Adrenal gland (tissue), 12 donors: ENCODE measurements around the gene STIL. TPM values are rescaled to one million over a fixed set of nuclear protein-coding genes. Genes with fewer than 3 reads are reported as not detected.
"Not testable (repeated sequence)": the region's sequence is repeated elsewhere in the genome, so short reads cannot be mapped to it uniquely, and the experiment has no call there.

Source experiments
- DNase-seq, 7 donors: peaks; one replicate each; pipeline ENCODE4 v3.0.0-alpha.2; 2019 to 2020
- H3K27ac ChIP-seq, 5 donors: fragments of 200-600 bp; sonication (generic) in 4 of 5; 1 replicate in 3 of 5; 2 replicates in 2 of 5; pipeline versions ENCODE4 v1.5.1 to v1.8.0; 2016 to 2020; ENCODE audit warnings: mild to moderate bottlenecking in 1 of 5
- H3K27me3 ChIP-seq: fragments of 200-600 bp; 2 replicates; pipeline ENCODE4 v1.8.0; 2021
- H3K36me3 ChIP-seq, 2 donors: fragments of 200-600 bp; replicated peaks in 1 of 2; 1 replicate in 1 of 2; 2 replicates in 1 of 2; pipeline versions ENCODE4 v1.5.1 to v1.8.0; 2018 to 2022
- H3K4me1 ChIP-seq, 2 donors: fragments of 200-600 bp; replicated peaks in 1 of 2; 1 replicate in 1 of 2; 2 replicates in 1 of 2; pipeline versions ENCODE4 v1.5.1 to v1.8.0; 2018 to 2021
- H3K4me3 ChIP-seq, 4 donors: fragments of 200-600 bp; sonication (generic) in 3 of 4; one replicate each; pipeline ENCODE4 v1.5.1; 2016 to 2018
- H3K9me3 ChIP-seq, 3 donors: fragments of 200-600 bp; sonication (generic) in 1 of 3; replicated peaks in 1 of 3; 1 replicate in 2 of 3; 2 replicates in 1 of 3; pipeline versions ENCODE4 v1.5.1 to v1.8.0; 2016 to 2021
- CTCF ChIP-seq, 6 experiments: fragments of 450-650 bp in 4 of 6; fragments of 200-600 bp in 2 of 6; sonication (generic) in 1 of 6; IDR thresholded peaks; 1 replicate in 5 of 6; 2 replicates in 1 of 6; pipeline versions ENCODE4 v1.5.1 to v1.8.0; 2016 to 2021; ENCODE audit warnings: antibody characterized with exemption in 6 of 6, mild to moderate bottlenecking in 2 of 6, moderate library complexity in 1 of 6
- POLR2A ChIP-seq, 2 donors: fragments of 450-650 bp; IDR thresholded peaks; one replicate each; pipeline ENCODE4 v1.6.1; 2017; ENCODE audit warnings: antibody characterized with exemption in 2 of 2, mild to moderate bottlenecking in 2 of 2, moderate library complexity in 1 of 2
- WGBS, 4 donors: extraction: QIAGEN DNeasy Blood & Tissue Kit in 2 of 4; methylation state at CpG; one replicate each; pipeline versions ENCODE4 v1.1.5 to v1.1.7; 2013 to 2017; 5-methylcytosine and 5-hydroxymethylcytosine counted together
- intact Hi-C, 2 donors: fragments of 100-400 bp; cut with DNase I; formaldehyde crosslinking; loops; one replicate each; pipeline versions ENCODE4 v1.14.1 to v1.15.0; 2022 to 2023
- polyA plus RNA-seq, 3 donors: library from polyadenylated mRNA; stranded (reverse); fragments of 200-250 nt in 2 of 3; fragments of 350-450 nt in 1 of 3; fragmentation: Illumina TruSeq in 1 of 3; extraction: RNeasy Lipid Tissue Mini Kit (QIAGEN cat#74804) in 1 of 3; gene quantifications; one replicate each; pipeline ENCODE4 v1.2.3, GENCODE V29; 2013 to 2014
- total RNA-seq, 9 donors: library from RNA; depleted of rRNA in 4 of 9; stranded (reverse); fragments of >200 nt in 4 of 9; fragments of 120-200 nt in 1 of 9; fragmentation: NEBNext Ultra II Directional in 1 of 9; extraction: Animal tissue kit (Norgen Biotek cat#: 25700) in 1 of 9; gene quantifications; one replicate each; pipeline versions ENCODE4 v1.1.0 to v1.2.4, GENCODE V29; 2013 to 2023
- donor health status: healthy with polysubstance abuse.
- donor health status: Bipolar disorder and iron deficiency.
- donor health status: DM: yes; HTN: yes; CAD: no.
- donor health status: DM: no; HTN: no; CAD: no.
- donor health status: DM: no; HTN: no; CAD: no.
- donor health status: DM: yes; HTN: yes; CAD: no.

Gene STIL
- total and polyA plus RNA-seq, 12 donors: 0.24 to 7.0 (median 1.4) TPM

GRCh38 chr1:47209091-47209490, 104.9 kb downstream of the STIL start:
- DNase-seq: no peak
- Histone ChIP-seq H3K9me3 (no peaks in the 10 kb centered on the region), H3K36me3 (no peaks in the 10 kb centered on the region), H3K4me3 (no peak overlapping the region), H3K27me3 (no peaks in the 10 kb centered on the region), H3K27ac (no peak overlapping the region), H3K4me1 (no peaks in the 10 kb centered on the region)
- 52 to 70% (median 55%) methylated on average over 8 of the region's 8 CpGs for WGBS, 4 donors
- intact Hi-C loops: no loop called here
- TF ChIP-seq POLR2A (IDR thresholded peaks at IDR 0.05) (no peak), CTCF (IDR thresholded peaks at IDR 0.05) (no peak)

- H3K4me3 ChIP-seq: no peak overlapping the region
- WGBS, 4 donors: 48 to 65% (median 58%) methylated on average over 5 to 11 of the region's 11 CpGs
- no peaks in the 10 kb centered on the region for H3K27me3 ChIP-seq
Observed at GRCh38 chr1:47208374-47208850, 105.5 kb downstream of the STIL start.

GRCh38 chr1:47207803-47208373, 106.1 kb downstream of the STIL start:
- 54 to 70% (median 65%) methylated on average over 8 of the region's 8 CpGs for WGBS, 4 donors
- no peak overlapping the region for H3K27ac ChIP-seq
- intact Hi-C loops: no loop called here
- DNase-seq: no peak
- no peaks in the 10 kb centered on the region for H3K9me3 ChIP-seq
- H3K4me1 ChIP-seq: no peaks in the 10 kb centered on the region
- no peaks in the 10 kb centered on the region for H3K36me3 ChIP-seq
- H3K27me3 ChIP-seq: no peaks in the 10 kb centered on the region
- H3K4me3 ChIP-seq: no peak overlapping the region
- TF ChIP-seq POLR2A (IDR thresholded peaks at IDR 0.05) (no peak), CTCF (IDR thresholded peaks at IDR 0.05) (no peak)

More at GRCh38 chr1:47208374-47208850, 105.5 kb downstream of the STIL start:
- intact Hi-C loops: no loop called here
- H3K9me3 ChIP-seq: no peaks in the 10 kb centered on the region
- H3K4me1 ChIP-seq: no peaks in the 10 kb centered on the region
- H3K36me3 ChIP-seq: no peaks in the 10 kb centered on the region
- H3K27ac ChIP-seq: no peak overlapping the region
- TF ChIP-seq CTCF (IDR thresholded peaks at IDR 0.05): no peak
- TF ChIP-seq POLR2A (IDR thresholded peaks at IDR 0.05): no peak
- no peak for DNase-seq

GRCh38 chr1:47205918-47206317, 108.0 kb downstream of the STIL start:
- no peaks in the 10 kb centered on the region for H3K27me3 ChIP-seq
- no peaks in the 10 kb centered on the region for H3K4me1 ChIP-seq
- WGBS, 4 donors: 73 to 83% (median 79%) methylated on average over 5 of the region's 5 CpGs
- no peak overlapping the region for H3K4me3 ChIP-seq
- H3K27ac ChIP-seq: no peak overlapping the region
- intact Hi-C loops: no loop called here
- H3K9me3 ChIP-seq: no peaks in the 10 kb centered on the region
- no peaks in the 10 kb centered on the region for H3K36me3 ChIP-seq
- TF ChIP-seq POLR2A (IDR thresholded peaks at IDR 0.05): no peak
- no peak for TF ChIP-seq CTCF (IDR thresholded peaks at IDR 0.05)
- DNase-seq: no peak

GRCh38 chr1:47203504-47203903, 110.4 kb downstream of the STIL start:
- H3K36me3 ChIP-seq, H3K27ac ChIP-seq, intact Hi-C loops, H3K27me3 ChIP-seq, DNase-seq, H3K4me3 ChIP-seq, H3K9me3 ChIP-seq, H3K4me1 ChIP-seq: not testable (repeated sequence)
- WGBS, 4 donors: 28 to 48% (median 43%) methylated on average over 2 of the region's 2 CpGs
